ENCODE measurements around the gene SLFN12L.
"Not testable (repeated sequence)": the region's sequence is repeated elsewhere in the genome, so short reads cannot be mapped to it uniquely, and the experiment has no call there.

SLFN12L gene

DNA sequence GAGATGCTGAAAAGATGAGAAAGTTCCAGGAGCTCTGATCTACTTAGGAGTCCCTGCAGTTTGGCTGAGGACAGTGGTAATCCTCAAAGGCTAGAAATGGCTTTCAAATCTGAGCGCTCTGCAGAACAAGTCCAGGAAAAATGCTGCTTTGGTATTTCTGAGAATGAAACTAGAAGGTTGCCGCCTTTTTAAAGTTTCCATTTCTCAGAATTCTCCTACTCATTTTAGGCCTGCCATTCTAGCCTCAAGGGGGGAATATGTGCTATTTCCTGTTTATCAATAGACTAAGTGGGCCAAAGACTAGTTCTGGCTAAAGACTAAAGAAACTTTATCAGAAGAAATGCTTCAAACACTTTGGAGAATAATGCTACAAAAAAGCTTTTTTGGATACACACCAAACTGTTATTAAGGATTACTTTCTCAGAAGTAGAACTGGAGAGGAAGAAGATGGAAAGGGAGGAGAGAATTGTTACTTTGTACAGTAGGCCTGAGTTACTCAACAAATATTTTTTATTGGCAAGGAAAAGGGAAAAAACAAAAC, at the start of gene SLFN12L:
TSS of gene SLFN12L (minus strand) at position 78 of the 541 bp plus-strand sequence. CDS start 15,314 bp downstream, outside the sequence.
- DNase-seq (ENCODE audit: low read depth), result peak; percentile 11

DNA sequence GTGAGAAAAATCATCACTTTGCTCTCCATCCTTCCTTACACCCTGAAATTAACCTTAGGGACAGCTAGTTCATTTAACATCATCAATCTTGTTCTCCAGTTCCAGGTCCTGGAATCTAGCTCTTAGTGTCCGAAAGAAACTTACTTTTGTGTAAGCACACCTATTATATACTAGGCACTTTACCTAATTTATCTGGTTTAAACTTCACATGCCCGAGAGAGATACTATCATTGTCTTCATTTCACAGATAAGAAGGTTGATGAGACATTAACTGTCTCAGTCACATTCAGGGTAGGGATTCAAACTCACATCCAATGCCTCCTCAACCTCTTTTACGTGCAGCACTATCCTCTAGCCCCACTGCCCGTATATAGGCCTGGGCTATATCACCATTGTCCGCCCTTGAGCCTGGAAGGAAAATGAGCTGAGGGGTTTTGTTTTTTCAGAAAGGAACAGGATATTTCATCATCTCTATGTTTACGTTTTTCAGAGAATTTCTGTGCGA, 49.1 kb upstream of the SLFN12L start:
- no peak for DNase-seq (ENCODE audit: low read depth)

DNA sequence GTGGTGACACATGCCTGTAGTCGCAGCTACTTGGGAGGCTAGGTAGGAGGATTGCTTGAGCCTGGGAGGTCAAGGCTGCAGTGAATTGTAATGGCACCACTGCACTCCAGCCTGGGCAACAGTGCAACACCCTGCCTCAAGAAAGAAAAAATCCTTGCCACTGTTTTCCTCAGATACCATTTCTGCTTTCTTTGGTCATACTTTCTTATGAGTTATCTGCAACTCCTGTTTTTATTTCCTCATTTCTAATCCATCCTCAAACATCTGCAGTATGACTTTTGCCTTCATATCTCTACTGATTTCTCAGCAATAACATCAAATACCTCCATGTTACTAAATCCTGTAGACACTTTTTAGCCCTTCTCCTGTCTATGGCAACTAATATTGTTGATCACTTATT, 46.6 kb upstream of the SLFN12L start:
- DNase-seq (ENCODE audit: low read depth), result no peak

DNA sequence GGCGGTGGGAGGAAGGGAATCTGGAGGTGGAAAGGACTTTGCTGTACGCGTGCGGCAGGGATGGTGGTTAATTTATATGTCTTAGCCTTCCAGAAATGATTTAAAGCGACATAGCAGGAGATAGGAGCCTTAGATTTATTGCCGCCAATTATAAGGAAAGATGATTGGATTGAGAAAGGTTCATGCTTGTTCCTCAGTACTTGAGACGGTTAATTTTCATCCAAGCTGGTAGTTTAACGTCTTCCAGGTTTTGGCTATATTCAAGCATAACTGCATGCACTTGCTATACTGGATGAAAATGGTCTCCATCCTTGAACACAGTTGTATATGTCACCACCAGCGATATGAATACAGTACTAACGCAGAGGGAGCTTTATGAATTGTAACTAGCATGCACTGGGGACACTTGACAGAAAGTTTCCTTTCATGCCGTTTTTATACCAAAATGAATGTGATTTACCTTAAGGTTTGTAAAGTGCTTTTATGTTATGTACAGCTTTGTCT, 41.5 kb upstream of the SLFN12L start:
- no peak for DNase-seq (ENCODE audit: low read depth)

DNA sequence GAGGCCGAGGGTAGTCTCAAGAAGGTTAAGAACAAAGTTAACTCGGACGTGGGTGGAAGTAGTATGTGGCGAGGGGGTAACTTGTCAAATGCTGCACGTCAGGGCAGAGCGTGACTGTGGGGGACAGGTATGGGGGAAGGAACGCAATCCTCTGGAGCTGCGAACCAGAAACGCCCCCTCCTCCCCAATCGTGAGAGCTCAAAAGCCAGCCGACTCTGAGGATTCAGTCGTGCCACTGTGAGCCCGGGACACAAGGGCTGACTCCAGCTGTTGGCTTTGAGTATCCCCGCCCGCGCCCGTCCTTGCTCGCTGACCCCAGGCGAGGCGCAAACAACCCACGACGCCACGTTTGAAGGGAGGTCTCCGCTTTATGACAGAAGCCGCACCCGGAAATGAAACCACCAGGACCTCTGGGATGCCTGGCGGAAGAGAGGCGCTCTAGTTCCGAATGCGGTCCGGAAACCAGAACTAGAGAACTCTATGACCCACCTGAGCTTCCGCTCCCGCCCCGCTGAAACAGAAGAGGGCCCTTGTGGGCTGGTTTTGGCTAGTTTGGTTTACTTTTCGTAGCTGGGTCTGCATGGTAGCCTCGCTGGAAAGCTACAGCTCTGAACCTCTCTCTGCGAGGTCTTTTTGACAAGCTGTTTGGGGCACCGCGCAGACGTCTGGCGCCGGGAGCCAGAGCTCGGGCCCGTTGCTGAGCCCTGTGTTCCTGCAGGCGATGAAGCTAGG, 40.9 kb upstream of the SLFN12L start, which contains the start of gene PEX12:
TSS of gene PEX12 (minus strand) at position 375 of the 732 bp plus-strand sequence. CDS start 550 bp downstream, outside the sequence.
- peak; percentile 84 for DNase-seq (ENCODE audit: low read depth)

DNA sequence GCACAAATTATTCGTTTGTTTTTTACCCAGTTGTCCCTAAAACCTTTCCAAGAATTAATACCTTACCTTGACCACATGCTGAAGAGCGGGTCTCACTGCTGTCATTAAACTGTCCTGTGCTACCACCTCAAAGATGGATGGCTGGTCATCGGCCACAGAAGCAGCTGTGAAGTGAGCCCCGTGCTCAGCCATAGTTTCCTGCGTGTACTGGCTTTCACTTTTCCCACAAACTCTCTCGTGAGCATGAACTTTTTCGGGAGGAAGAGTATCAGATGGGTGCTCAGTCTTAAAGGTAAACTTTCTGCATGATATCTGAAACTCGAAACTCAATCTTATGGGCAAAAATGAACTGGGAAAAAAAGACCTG, 40.3 kb upstream of the SLFN12L start:
- DNase-seq (ENCODE audit: low read depth), result no peak

DNA sequence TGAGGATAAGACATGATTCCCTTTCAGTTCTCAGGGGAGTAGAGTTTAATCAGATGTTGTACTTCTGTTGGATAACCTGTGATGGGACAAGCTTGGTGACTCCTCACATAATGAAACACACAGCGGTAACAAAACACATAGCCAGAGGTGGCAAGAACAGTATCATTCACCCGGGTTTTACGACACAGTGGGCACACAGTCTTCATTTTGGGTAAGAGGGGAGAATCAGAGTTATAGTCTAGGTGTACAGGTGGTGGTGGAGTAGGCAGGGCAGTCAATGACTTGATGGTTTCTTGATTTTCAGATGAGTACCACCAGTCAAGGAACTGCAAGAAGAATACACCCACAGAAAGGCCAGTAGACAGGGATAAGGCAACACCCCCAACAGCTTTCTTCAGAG, 38.3 kb upstream of the SLFN12L start:
- DNase-seq (ENCODE audit: low read depth), result no peak

DNA sequence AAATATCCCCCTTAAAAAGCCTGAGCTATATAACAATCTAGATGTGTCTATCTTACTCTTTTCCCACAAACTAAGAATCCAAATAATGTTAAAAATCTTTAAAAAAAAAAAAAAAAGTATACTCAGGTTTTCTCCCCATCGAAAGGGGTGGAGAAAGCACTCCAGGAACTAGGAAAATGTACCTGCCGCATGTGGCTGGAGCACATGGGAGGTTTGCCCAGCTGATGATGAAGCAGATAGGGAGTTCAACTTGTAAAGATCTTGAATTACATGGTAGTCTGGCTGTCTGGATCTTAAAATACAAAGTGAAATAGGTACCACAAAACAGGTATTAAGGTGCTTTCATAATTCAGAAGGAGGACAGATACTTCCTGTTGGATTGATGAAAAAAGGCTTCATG, 31.9 kb upstream of the SLFN12L start:
- DNase-seq (ENCODE audit: low read depth), result no peak

DNA sequence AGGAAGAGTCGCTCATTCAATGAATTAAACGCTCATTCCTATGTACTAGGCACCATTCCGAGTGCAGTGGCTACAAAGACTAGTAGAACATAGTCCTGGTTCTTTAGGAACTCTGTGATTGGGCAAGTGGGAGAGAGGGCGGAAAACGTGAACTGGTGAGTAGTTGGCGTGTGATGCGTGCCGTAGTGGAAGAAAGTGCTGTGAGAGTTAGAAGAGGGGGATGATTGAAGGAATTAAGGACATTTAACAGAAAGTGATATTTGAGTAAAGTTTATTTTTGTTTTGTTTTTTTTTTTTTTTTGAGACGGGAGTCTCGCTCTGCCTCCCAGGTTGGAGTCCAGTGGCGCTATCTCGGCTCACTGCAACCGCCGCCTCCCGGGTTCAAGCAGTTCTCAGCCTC, 31.1 kb upstream of the SLFN12L start:
- peak; percentile 48 for DNase-seq (ENCODE audit: low read depth)

DNA sequence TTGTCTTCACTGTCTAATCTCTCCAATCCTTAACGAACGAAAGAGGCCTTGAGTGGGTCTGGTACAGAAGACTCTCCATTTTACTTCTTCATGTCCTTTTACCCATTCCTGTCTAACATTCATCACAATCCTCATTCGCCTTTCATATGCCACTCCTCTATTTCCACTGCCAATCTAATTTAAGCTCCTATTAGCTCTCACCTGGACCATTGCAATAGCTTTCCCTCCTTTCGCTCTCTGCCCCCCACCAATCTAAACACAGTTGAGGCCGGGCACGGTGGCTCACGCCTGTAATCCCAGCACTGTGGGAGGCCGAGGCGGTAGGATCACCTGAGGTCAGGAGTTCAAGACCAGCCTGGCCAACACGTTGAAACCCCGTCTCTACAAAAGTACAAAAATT, 29.5 kb upstream of the SLFN12L start:
- DNase-seq (ENCODE audit: low read depth), result no peak

DNA sequence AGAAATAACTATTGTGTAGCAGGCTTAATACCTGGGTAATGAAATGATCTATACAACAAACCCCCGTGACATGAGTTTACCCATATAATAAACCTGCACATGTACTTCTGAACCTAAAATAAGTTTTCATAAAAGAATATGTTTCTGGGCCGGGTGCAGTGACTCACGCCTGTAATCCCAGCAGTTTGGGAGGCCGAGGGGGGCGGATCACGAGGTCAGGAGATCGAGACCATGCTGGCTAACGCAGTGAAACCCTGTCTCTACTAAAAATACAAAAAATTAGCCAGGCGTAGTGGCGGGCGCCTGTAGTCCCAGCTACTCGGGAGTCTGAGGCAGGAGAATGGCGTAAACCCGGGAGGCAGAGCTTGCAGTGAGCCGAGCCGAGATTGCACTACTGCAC, 25.7 kb upstream of the SLFN12L start:
- not testable (repeated sequence) for DNase-seq (ENCODE audit: low read depth)

DNA sequence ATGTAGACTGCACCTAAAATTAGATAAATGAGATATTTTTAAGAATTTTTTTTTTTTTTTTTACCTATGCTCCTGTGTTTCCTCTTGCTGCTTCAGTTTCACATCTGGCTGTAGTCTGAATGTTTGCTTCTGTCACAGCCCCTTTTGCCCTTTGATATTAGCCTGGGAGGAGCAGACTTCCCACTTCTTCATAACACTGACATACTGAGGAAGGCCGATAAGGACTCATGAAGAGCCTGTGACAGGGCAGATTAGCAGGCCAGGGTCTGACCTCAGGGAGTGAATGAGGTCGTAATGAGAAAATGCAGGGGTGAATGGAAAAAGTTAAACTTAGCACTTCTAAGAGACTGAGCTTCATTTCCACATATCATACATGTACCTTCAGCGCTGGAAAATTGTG, 23.2 kb upstream of the SLFN12L start, which contains the start of gene SLFN14:
TSS of gene SLFN14 (minus strand) at position 117 of the 400 bp plus-strand sequence. CDS start 2,757 bp downstream, outside the sequence.
- DNase-seq (ENCODE audit: low read depth), result no peak

DNA sequence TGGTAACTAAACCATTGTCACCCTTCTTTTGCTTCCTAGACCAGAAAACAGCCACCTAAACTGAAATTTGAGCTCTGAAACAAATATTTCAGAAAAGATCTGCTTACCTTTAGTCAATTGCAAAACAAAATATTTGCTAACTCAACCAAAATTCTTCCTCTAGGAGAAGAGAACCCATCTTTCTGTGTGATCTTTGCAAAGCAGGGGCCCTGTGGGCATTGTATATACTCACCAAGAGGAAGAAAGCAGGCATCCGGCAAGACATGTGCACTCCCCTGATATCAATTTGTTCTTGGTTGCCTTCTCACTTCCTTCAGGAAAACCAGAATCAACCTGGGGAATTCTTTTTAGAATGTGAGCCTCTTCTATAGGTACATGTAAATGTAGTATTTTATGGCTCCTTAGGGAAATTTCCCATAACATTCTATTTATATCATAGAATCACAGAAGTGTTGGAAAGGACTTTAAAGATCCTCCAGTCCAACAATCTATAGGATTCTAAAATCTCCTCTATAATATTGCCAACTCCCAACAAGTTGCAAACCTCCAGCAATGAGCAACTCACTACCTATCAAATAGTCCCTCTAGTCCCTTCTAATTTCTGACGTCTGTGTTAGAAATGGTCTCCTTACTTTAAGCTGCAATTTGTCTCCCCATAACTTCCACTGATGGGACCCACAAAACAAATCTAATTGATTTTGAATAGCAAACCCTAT, 22.2 kb upstream of the SLFN12L start:
- no peak for DNase-seq (ENCODE audit: low read depth)

DNA sequence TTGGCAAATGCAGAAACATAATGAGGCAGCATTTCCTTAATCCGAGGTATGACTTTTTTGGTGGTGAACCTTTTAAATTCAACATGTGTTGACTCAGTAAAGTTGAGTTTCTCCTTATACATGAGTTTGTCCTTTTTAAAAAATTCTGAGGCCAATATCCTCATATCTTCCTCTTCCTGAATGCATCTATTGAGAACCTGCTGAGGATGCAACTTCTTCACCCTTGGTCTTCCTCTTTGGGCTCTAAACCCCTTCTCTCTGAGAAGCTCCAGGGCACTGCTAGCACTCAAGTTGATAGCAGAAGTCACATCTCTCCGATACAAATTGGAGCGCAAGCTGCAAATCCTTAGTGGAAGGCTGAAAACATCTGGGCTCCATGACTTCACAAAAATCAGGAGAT, 19.9 kb upstream of the SLFN12L start:
- DNase-seq (ENCODE audit: low read depth), result no peak

DNA sequence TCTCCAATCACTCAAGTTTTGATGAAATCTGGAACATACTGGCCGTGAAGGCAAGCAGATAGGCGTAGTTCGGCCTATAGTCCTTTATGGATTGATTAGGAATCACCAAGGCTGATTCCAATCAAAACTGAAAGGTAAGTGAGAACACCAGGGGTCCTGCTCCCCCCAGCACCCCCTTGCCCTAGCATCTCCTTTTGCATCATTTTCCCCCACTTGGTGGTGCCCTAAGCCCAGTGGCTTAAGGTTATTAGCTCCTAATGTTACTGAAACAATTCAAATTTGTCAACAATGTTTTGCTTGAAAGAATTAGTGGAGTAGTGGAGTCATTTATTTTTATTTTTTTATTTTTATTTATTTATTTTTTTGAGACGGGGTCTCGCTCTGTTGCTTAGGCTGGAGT, 18.2 kb upstream of the SLFN12L start:
- no peak for DNase-seq (ENCODE audit: low read depth)

DNA sequence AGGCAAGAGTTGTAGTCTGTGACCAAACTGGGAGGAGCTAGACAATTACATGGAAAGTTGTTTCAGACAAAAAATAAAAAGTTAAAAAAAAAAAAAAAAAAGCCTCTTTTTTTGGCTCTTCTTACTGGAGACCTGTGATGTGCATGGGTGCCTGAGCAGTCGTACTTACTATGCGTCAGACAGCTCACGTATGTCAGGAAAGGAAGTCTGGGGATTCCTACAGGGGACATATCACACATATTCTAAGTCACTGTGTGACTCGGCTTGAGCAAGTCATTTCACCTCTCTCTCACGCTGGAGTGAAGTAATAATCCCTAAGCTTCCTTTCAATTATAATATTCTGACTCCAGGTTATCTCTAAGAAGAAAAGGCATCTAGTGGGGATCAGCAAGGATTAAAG, 17.2 kb upstream of the SLFN12L start:
- DNase-seq (ENCODE audit: low read depth), result no peak

DNA sequence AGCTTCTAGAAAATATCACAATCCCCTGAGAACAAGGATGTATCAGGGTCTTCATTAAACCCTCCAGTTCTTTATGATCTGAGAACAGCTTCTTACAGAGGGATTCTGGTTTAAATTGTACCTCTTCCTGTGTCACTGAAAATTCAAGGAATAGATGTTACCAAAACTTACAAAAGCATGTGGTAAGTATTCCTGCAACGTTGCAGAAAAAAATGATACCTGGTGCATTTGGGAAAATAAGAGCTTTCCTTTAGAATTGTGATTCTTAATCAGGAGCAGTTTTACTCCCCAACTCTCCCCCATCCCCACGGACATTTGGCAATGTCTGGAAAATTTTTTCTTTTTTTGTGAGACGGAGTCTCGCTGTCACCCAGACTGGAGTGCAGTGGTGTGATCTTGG, 15.8 kb upstream of the SLFN12L start:
- no peak for DNase-seq (ENCODE audit: low read depth)

DNA sequence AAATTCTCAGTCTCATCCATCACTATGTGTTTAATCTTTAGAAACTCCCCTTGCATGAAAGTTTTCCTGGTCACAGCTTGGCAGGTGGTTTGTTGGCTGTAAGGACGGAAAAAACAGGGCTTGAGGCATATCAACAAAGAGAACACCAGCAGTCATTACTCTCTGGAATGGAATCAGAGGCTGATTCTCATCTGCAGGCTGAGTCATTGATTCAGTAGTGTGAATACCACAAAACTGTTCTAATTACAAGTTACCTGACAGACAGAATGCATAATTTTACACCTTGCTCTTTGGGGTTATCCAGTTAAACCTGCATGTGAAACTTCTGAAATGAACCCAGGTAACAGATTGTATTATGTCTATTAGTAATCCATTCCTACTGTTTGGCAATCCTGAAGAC, 11.5 kb upstream of the SLFN12L start:
- DNase-seq (ENCODE audit: low read depth), result no peak

DNA sequence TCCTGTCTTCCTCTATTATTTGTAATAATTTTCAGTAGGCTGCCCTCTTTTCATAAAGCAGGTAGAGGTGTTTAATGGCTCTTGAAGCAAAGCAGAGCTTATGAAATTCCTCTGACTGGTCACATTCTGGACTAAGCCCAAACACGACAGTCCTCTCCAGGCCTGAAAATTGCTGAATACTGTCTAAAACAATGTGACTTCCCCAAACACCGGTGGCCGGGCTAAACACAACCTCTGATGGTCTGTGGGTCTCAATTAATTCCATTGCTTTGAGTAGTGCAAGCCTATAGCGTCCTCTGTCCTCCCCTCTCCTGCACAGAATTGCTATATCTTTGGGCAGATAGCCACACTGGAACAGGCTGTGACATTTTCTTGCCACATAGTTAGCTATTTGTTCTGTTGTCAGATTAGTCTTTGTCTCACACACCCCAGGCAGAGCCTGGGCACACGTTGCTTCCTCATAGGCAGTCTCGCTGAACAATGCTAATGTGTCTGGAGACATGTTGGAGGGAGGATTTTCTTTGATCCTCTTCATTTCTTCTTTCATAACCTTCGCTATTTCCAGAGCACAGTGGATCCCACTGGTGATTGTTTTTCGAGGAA, 10.8 kb upstream of the SLFN12L start:
- DNase-seq (ENCODE audit: low read depth), result no peak

DNA sequence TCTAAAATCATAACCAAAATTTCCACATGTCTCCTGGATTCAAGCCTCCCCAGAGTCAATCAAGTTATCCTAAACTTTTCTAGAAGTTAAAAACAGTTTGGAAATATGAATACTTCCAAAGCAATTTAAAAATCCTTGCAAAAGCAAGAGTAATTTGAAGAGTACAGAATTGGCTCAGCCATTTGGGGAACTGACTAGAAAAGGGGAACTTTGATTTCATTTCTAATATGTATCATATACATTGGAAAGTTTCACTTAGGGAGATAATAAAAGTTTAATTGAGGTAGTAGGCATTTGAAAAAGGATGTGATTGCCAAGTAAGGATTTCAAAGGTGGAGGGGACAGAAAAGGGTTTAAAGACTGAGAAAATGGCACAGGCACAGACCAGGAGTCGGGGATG, 9.0 kb upstream of the SLFN12L start:
- no peak for DNase-seq (ENCODE audit: low read depth)

DNA sequence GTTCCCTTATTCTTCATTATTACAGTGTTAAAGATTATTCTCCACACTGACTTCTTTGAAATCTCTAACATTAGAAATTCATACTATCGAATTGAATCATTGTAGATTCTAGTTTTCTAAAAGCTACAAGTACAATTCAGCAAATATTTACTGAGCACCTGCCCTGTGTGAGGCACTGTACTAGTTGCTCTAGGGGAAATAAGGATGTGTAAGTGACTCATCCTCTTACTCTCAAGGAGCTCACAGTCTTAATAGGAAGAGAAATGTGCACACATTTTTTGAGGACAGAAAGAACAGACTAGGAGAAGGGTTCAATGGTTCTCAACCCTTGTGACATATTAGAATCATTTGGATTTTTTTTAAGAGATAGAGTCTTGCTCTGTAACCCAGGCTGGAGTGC, 7.7 kb upstream of the SLFN12L start:
- DNase-seq (ENCODE audit: low read depth), result no peak

DNA sequence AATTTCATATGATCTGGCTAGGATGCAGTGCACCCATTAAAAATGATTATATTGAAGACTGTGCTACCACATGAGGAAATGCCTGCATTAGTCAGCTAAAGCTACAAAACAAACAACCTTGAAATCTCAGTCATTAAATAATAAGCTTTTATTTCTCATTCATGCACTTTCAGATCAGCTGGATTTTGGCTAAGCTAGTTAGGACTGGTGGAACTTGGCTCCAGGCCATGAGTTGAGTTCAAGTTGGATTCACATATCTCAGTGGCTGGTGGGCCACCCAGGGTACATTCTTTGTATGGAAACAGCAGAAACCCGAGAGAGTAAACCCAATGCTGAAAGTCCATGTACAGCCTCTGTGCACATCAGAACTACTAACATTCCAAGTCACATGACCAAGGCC, 6.4 kb upstream of the SLFN12L start:
- DNase-seq (ENCODE audit: low read depth), result no peak
